Activated CD4-positive, CD25-positive, alpha-beta regulatory T cell treated with anti-CD3 and anti-CD28 coated beads, Interleukin-2, amount 50 U/mL, for 72 hours (primary cell): ENCODE results near the gene GBP2.
"Not testable (repeated sequence)": the region's sequence is repeated elsewhere in the genome, so short reads cannot be mapped to it uniquely, and the experiment has no call there.

Experiments used
- DNase-seq: peaks from one replicate; pipeline ENCODE4 v3.0.0; 2021

GBP2 gene, protein sequence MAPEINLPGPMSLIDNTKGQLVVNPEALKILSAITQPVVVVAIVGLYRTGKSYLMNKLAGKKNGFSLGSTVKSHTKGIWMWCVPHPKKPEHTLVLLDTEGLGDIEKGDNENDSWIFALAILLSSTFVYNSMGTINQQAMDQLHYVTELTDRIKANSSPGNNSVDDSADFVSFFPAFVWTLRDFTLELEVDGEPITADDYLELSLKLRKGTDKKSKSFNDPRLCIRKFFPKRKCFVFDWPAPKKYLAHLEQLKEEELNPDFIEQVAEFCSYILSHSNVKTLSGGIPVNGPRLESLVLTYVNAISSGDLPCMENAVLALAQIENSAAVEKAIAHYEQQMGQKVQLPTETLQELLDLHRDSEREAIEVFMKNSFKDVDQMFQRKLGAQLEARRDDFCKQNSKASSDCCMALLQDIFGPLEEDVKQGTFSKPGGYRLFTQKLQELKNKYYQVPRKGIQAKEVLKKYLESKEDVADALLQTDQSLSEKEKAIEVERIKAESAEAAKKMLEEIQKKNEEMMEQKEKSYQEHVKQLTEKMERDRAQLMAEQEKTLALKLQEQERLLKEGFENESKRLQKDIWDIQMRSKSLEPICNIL

DNA sequence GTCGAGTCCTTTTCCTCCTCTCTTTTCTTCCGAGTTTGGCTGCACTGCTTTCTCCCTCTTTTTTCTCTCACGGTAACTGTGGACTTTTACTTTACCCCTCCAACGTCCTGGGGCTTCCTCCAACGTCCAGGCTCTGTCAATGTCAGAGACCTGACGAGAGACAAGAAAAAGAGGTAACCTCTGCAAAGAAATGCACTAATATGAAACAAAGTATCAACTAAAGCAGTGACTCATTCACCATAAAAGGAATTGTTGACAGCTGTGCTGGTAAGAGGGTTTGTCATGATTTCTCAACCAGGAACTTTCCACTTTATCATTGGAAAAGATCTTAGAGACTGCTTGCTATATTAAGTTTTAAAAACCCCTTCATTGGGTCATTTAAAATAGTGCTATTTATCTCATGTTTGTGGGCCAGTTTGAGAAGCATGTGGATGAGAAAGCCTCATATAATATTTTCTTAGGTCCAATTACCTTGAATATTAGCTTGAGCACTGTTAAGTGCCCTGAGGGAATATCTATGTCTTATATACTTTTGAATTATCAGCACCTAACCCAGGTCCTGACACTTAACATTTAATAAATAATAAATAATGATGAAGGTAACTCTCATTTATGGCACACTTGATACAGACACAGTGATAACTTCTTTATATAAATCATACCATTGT, at the start of gene GBP2:
Gene GBP2, minus strand, starts transcription at position 202 of the 668 bp plus-strand sequence. CDS start 4,148 bp downstream, outside the sequence.
- DNase-seq: no peak

DNA sequence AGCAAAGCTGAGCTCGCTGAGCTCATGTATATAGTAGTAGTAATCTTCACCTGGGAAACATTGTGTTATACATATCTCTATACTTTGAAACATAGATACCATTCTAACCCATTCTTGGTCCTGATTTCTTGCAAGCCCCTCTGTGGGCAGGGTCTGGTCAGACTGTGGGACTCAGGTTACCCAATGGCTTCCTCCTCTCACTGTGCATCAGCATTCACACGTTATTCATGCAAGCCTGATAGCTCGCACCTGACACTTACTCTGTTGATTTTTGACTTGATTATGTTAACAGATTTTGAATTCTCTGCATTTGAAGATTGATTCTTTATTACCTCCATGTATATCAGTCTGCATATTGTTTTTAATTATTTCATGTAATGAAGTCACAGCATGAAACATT, 48.6 kb upstream of the GBP2 start:
- DNase-seq: no peak

DNA sequence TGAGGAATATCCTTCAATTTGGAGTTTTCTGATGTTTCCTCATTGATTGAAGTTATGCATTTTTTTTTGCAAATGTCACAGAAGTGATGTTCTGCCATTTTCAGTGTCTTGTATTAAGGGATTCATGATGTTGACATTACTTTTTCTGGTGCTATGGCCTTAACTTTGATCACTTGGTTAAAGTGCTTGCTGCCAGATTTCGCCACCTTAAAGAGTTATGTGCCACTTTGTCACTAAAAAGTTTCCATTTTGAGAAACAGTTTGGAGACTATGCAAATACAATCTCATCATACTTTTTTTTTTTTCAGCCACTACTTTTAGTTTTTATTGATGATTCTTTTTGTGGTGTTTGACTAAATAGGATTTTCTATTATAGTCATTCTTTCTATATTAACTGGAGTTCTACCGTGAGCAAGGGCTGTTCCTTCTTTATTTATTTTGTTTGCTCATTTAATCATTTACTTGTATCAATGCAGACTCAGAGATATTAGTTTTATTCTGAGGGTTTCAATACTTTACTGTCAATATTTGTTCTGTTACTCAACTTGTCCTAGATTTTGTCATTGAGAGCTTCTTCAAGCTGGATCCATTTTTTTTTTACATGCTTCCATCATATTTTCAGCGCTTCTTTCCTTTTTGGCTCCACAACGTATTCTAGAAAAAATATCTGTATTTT, 46.7 kb upstream of the GBP2 start:
- DNase-seq: no peak

DNA sequence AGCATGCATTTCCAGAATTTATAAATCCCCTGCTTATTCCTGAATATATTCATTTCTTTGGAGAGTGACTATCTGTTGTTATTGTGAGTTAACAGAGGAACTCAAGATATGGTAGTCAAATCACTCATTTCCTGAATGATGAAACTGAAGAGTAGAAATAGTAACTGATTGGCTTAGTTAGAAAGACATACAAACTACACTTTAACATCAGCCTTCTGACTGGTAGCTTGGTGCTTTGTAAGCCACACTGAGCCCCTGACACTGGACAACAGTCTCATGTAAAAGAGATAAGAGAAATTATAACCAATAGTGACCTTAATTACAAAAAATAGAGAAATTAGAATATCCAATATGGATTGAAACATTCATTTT, 45.1 kb upstream of the GBP2 start:
- no peak for DNase-seq

DNA sequence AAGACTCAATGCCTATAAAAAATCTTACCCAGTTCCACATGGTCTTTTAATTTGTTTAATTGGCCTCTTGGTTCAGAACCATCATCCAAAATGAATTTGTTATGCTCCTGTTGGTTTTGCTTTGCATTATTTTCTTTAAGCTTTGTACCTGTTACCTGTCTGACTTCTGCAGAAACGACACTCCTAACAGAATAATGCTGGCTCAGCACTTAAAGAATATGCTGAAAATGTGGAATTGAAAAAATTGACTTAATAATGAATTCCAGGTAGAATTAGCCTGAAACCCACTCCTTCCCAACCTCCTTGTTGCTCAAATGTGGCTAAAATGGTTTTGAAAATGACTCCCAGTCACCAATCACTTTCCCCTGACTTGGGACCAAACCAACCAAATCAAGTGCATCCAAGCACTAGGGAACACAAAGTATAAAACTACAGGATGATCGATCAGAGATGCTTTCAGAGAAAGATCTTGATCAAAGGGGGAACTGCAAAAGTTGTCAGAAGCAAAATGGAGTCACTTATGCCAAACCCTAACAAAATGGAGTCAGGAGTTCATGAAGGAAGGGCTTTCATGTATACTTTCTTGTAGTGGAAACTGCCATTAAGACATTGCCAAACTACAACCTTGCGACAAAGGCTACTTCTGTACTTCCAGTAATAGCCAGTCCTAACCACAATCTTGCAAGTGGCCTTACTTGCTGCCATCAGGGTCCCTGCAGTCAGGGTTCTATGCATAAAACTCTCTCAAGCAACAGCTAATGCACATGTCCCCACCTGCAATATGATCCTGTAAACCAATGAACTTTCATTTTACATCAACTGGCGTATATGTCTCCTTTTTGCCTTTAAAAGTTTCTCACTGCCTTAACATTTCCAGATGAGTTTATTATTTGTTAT, 44.5 kb upstream of the GBP2 start:
- no peak for DNase-seq

DNA sequence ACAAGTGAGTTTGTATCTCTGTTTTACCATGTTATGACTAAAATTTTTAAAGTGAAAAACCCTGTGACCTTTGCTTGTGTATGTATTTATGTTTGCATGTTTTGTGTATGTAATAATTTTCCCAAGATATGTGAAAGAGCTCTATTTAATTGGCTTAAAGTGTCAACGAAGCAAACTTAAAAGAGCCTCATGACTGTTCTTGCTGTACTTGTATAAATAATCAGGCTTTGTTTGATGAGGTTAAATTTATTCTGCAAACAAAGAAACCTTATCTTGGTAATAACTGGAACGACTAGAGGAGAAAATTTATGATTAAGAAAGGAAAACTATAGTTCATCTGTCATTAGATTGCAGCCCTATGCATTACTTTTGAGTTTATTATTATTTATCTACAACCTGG, 43.3 kb upstream of the GBP2 start:
- DNase-seq: no peak

DNA sequence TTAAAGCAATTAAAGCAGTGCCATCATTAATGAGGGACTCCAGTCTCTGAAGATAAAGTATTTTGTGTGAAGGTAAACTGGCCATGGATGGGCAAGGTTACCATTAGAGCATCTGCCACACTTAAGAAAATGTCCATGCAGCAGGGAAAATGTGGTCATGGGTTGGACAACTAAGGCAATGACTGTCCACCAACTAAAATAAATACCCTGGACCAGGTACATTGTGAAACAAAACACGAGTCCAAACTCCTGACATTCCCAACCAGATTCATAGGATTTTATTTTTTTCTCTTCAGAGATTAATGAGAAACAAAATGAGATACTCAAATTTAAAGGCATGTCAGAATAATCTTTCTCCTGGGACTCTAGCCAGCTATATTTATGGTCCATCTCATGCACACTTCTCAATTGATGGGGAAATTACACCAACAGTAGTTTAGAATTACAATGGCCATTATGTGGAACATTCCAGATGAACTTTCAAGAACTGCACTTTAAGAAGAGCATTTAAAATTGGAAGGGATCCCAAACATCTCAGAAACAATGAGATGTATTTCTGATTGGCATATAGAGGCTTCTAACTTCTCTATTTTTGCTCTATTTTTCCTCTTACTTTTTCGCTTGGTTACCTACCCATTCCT, 41.8 kb upstream of the GBP2 start:
- DNase-seq: no peak

DNA sequence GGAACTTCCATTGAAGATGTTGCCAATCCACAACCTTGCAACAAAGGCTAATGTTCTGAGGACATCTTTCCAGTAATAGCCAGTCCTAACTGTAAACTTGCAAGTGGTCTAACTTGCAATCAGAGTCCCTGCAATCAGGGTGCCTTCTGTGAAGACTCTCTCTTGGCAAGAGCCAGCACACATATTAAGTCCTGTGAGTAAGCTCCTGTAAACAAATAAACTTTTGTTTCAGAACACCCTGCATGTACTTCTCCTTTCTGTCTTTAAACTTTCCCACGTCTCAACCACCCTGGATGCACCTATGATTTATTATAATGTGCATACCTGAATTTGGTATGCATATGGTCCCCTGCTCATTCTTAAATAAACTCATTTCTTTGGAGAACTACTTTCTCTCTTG, 40.8 kb upstream of the GBP2 start:
- no peak for DNase-seq

DNA sequence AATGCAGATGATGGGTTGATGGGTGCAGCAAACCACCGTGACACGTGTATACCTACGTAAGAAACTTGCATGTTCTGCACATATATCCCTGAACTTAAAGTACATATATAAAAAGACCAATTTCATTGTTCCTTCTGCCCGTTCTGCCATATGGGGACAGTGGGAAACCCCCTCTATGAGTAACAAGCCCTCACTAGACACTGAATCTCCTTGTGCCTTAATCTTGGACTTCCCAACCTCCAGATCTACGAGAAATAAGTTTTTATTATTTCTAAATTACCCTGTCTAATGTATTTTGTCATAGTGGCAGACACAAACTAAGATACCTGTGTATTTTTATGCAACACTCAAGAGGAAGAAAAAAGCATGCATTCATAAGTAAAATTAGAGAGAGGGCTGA, 39.9 kb upstream of the GBP2 start:
- no peak for DNase-seq

DNA sequence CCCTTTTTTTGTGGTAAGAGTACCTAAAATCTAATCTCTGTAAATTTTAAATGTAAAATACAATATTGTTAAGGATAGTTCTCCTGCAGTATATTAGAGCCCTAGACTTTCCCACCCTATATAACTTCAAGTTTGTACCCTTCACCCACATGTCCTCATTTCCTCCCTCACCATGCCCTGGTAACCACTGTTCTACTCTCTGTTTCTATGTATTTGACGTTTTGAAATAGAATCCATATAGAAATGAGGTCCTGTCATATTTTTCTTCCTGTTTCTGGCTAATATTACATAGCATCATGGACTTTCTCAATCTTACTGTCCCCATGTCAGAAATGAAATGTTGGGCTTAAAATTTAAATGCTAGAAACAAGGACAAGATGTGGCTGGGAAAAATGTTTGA, 25.1 kb upstream of the GBP2 start:
- no peak for DNase-seq

DNA sequence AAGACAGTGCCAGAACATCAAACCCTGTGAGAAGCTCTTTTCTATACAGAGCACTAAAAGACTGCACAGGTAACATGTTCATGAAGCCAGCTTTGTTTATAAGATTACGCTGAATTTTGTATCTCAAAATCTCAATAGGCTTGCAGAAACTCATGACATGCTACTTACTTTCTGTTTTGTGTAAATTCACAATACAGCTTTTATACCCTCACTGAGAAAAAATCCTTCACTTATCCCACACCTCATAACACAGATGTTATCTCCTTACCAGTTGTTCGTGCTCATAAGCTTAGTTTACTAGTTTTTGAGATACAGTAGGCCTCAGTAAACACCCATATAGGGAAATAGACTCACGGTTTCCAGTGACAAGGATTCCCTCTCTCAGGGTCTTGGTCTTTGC, 24.1 kb upstream of the GBP2 start:
- no peak for DNase-seq

DNA sequence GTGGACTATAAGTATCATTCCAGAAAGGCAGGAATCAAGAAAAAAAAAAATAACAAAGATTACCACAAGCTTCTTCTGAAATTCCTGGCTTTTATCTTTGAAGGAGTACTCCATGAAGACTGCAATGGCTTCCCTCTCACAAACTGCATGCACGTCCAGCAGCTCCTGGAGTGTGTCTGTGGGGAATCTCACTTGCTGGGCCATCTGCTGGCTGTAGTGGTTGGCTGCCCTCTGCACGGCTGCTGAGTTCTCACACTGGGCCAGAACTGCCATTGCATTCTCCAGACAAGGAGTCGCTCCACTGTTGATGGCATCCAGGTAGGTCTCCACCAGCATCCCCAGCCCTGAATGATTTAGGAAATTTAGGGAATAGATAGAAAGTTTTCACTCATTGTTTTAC, 23.3 kb upstream of the GBP2 start:
- DNase-seq: no peak

DNA sequence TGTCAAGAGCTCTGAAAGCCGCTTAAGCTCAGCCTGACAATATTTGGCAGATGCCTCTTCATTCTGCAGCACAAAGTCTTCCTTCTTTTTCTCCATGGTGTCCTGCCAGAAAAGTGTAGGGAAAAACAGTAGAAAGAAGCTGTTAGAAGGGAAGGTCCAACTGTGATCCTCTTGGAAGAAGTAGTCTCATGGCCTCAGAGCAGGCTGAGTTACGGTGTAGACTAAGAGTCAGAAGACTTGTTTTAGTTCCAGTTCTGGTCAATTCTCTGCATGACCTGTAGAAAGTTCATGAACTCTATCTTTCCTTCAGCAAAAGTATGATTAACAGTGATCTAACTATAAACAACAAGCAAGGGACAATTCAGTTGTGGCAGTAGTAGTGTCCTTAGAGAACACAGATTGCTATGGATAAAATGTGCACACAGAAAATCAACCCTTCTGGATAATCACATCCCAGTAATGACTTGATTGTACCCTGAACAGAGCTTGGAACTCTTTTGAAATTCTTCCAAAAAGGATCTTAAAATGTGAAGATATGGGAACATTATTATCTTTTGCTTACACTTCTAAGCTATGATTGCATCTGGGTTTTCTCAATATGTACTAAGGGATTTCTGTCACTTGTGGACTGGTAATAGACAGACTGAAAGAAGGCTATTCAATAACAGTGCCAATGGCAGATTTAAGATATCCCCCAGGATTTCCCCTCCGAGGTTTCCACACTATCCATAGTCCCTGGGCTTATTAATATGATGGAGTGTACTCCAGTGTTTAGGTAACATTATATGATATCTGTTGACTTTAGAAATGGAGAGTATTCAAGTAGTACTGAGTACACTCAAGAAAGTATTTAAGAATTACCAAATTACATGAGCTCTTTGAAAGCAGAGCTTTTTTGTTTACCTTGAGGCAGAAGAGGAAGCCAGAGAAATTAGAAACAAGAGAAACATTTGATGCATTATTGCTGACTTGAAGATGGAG, 22.1 kb upstream of the GBP2 start:
- no peak for DNase-seq

DNA sequence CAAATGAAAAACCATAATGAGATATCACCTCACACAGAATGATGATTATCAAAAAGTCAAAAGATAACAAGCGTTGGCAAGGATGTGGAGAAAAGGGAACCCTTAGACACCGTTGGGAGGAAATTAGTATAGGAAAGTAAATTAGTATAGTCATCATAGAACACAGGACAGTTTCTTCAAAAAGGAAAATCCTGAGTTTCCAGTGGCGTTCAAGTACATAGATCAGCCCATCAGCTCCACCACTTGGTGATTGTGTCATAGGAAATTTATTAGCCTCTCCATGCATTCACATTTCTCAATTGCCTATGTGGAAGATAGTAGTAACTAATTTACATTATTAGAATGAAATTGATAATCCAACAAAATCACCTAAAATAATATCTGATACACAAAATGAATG, 20.8 kb upstream of the GBP2 start:
- DNase-seq: no peak

DNA sequence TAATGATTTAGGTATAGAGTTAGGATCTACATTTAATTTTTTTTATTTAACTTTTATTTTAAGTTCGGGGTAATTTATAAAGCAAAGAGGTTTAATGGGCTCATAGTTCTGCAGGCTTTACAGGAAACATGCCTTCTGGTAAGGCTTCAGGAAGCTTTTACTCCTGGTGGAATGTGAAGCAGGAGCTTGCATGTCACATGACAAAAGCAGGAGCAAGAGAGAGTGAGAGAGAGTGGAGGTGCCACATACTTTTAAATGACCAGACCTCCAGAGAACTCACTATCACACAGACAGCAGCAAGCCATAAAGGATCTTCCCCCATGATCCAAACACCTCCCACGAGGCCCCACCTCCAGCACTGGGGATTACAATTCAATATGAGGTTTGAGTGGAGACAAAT, 17.6 kb upstream of the GBP2 start:
- DNase-seq: no peak

DNA sequence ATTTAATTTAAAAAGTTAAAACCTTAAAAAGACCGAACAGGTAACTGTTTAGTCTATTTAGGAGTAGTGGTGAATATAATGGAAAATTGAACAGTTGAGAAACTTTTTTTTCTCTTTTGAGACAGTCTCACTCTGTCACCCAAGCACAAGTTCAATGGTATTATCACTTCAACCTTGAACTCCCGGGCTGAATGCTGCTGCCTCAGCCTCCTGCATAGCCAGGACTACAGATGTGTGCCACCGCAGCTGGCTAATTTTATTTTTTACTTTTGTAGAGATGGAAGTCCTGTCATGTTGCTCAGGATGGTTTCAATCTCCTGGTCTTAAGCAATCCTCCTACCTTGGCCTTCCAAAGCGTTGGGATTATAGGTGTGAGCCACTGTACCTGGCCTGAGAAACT, 16.2 kb upstream of the GBP2 start:
- DNase-seq: no peak

DNA sequence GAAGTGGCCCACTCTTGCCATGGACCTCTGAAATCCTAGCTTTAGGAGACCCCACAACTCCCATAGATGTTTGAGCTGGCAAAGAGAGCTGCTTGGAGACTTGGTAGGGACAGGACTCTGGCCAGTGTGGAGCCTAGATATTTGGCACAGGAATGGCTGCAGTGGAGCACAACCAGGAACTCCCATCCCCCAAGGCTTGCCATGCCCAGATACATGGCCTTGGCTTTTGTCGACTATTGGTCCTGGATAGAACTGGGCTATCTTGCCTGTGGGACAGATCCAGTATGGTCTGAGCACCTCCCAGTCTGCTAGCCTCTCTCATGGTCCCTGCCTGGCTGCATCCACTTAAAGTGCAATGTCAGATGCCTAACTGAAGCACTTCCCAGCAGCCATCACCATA, 7.8 kb upstream of the GBP2 start:
- no peak for DNase-seq

DNA sequence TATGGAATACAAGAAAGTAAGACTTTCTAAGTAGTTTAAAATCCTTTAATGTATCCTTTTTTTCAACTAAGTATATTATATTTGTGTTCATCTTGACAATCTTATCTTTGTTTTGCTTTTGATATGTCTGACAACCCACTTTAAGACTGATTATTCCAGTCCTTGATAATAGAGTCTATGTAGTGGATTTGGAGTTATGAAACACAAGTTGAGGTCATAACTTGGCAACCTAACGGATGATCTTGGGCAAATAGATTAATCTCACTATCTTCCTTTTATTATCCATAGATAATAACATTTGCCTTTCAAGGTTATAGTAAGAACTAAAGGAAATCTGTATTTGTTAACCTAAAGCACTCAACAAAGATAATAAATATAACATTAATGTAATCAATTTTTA, 4.8 kb upstream of the GBP2 start:
- no peak for DNase-seq

DNA sequence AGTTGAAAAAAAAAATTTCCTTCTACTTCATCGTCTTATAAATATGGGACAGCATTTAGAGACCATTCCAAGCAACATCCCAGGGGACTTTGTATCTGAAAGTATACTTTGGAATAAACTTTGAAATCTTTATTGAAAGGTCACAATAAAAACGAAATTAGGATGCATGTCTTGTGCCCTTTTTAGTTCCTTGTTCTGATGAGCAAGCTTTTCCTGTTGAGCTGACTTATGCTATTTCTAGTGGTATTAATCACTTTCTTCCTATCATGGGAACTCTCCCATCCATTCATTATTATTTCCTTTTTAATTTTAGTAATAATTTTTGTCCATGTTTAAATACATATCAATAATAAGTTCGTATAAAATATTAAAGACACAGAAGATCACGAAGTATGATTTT, 4.0 kb upstream of the GBP2 start:
- no peak for DNase-seq

DNA sequence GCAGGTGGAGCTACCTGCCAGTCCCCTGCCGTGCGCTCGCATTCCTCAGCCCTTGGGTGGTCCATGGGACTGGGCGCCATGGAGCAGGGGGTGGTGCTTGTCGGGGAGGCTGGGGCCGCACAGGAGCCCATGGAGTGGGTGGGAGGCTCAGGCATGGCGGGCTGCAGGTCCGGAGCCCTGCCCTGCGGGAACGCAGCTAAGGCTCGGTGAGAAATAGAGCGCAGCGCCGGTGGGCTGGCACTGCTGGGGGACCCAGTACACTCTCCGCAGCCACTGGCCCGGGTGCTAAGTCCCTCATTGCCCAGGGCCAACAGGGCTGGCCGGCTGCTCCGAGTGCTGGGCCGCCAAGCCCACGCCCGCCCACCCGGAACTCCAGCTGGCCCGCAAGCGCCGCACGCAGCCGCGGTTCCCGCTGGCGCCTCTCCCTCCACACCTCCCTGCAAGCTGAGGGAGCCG, 2.1 kb upstream of the GBP2 start:
- not testable (repeated sequence) for DNase-seq
